HG02973 (cell line): ENCODE measurements around the gene OPRL1.

Experiments
- ATAC-seq: cut with Tn5 transposase; IDR thresholded peaks from one replicate; pipeline ENCODE4 v1.9.1; 2021; ENCODE audit warnings: moderate library complexity; ENCODE audit not compliant: unreplicated experiment

The OPRL1 gene

DNA sequence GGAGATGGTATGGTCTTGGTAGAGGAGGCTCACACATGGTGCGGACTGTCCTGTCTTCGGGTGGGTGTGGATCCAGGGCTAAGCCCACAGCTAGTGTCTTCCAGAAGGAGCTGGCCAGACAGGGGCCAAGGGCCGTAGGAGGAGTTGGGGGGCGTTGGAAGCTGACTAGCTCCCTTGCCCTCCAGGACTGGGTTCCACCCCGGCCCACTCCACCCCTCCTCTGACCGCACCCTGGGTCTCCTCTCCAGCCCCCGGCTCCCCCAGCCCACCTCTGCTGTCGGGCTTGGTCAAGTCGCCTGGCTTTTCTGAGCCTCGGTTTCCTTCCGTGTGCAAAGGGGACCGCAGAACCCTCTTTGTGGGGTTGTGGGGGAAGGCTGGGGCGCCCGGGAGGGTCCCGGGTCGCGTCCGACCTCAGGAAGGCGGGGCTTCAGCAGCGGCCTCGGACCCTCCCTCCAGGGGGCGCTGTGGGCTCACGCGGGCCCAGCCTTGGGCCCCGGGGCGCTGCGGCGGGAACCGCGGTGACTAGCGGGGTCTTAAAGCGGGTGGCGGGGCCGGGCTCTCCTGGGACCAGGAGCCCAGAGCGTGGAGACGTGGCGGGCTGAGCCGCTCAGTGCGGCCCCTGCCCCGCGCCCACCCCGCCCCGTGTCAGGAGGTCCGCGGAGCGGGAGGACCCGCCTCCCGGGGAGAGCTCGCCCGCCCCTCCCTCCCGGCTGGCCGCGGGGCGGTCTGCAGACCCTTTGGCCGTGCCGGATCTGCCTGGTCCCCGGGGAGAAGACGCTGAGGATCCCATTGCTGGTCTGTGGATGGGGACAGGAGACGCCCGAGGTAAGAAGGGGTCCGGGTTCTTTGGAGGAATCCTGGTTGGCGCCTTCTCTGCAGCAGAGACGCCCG lies 22.1 kb downstream of the OPRL1 start:
- ATAC-seq: no peak

DNA sequence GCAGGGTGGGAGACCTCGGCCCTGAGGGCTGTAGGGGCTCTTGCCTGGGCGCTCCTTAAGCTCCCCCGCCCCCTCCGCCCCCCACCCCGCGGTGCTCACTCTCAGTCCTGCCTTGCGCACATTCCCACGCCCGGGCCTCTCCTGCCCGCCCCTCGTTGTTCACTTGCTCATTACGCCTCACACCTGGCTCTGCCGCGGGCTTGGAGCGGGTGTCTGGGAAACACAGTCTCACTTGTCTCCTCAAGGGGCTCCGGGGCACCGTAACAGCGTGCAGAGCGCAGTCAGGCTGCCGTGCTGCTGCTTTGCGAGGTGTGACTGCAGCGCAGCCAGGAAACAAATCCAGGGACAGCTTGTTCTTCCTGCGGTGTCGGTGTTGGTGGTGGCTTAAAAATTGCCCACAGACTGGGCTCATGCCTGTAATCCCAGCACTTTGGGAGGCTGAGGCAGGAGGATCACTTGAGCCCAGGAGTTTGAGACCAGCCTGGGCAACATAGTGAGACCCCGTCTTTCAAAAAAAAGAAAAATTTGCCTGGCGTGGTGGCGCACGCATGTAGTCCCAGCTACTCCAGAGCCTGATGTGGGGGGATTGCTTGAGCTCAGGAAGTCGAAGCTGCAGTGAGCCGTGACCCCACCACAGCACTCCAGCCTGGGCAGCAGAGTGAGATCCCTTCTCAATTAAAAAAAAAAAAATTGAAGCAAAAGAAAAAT lies 22.9 kb downstream of the OPRL1 start:
- ATAC-seq: no peak

GRCh38 chr20:64103871-64104666 lies 24.2 kb downstream of the OPRL1 start:
- ATAC-seq: no peak

DNA sequence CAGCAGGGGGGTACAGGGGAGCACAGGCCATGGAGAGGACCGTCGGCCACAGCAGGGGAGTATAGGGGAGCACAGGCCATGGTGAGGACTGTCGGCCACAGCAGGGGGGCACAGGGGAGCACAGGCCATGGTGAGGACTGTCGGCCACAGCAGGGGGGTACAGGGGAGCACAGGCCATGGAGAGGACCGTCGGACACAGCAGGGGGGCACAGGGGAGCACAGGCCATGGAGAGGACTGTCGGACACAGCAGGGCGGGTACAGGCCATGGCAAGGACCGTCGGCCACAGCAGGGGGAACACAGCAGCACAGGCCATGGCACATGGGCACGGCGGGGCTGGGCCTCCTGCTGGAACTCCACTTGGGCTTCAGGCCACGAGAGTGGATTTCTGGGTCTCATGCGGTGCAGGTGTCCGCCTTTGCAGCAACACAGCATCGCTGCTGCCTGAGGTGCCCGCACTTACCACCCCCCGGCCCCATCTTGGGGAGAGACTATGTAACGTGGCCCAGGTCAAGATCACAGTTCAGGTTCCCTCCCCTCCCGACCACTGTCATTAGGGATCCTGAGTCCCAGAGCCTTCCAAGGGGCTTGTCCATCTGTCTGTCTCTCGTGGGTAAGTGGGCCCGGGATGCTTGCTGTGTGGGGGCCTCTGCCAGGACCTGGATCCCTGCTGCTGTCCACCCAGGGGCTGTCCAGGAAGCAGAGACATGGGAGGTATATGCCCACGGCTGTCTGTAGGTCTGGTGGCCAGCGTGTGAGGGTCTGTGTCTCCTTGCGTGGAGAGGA lies 25.0 kb downstream of the OPRL1 start:
- ATAC-seq: no peak

- ATAC-seq: no peak
Measured at GRCh38 chr20:64105846-64106434, 26.1 kb downstream of the OPRL1 start.

DNA sequence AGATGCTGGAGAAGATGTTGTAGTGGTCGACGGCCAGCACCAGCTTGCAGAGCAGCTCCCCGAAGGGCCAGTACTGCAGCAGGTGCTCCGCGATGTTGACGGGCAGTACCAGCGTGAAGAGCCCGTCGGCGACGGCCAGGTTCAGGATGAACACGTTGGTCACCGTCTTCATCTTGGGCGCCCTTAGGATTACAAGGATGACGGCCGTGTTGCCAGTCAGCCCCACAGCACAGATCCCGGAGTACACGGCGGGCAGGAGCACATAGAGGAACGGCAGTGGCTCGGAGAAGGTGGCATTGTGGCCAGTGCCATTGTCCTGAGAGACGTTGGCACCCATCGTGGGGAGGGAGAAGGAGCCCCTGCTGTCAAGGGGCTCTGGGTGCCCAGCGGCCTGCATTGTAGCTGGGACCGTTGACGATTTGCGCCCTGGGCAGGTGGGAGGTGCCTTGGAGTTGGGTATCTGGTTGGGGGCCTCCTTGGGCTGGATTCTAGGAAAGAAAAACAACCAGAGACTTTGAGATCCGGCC lies 26.6 kb downstream of the OPRL1 start:
- ATAC-seq: no peak

DNA sequence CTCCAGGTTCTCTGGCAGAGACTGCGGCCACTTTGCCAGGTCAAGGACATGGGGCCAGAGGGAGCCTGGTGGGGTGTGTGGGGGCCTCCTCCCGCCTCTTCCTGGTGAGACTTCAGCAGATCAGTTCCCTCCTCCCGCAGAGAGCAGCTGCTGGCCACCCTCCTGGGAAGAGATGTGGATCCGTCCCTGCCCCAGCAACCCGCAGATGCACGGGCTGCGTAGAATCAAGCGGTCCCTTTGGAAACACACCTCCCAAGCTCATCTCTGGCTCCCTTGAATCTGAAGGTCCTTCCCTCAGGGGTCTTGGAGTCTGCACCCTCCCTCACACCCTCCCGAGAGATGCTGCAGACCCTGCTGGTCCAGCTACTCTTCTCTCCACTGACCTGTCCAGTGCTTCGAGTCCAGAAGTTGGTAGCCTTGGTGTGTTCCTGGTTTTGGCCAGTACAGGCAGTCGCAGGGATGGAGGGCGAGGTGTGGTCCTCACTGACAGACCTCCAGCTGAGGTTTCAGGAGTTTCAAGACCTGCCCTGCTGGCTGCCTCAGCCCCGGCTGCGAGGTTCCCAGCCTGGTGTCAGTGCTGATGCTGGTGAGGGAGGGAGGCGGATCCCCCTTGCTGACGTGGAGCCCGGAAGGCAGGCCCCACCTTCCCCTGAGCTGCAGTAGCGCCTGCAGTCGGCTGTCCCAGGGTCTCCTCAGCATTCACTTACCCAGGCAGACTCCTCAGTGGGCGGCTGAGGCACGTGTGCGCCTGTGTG lies 27.3 kb downstream of the OPRL1 start, which contains the start of gene NPBWR2:
TSS of gene NPBWR2 (minus strand) at position 585 of the 755 bp plus-strand sequence. CDS start 734 bp downstream, outside the sequence.
- no peak for ATAC-seq

DNA sequence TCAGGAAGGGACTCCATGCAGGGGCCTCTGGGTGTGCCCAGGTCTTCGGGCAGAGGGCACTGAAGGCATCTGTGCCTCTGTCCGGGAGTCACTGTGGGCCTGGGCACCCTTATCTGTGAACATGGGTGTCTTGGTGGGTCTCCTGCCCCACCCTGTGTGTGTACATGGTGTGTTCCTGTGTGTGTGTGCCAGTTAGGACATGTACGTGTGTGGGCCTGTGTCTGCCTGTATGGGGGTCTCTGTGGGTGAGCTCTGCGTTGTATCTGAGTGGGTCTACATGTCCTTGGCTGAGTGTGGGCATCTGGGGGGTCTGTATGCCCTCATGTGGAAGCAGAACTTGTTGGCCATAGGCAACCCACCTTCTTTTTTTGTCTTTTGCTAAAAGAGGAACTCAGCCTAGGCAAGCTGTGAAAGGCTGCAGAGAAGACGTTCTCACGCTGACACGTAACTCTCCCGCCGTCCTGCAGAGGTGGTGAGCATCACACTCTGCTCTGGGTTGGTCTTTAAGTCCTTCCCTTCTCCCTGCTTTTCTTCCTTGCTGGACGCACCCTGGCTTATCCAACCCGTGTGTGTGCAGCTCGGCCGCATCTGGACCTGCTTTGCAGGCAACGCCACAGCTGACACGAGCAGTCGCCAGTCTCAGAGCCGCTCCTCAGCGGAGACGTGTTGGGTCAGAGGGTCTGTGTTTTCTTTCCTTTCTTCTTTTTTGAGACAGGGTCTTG lies 28.0 kb downstream of the OPRL1 start:
- no peak for ATAC-seq

- no peak for ATAC-seq
Measured at GRCh38 chr20:64108731-64109681, 29.1 kb downstream of the OPRL1 start.

GRCh38 chr20:64109831-64110391 lies 30.0 kb downstream of the OPRL1 start:
- no peak for ATAC-seq

DNA sequence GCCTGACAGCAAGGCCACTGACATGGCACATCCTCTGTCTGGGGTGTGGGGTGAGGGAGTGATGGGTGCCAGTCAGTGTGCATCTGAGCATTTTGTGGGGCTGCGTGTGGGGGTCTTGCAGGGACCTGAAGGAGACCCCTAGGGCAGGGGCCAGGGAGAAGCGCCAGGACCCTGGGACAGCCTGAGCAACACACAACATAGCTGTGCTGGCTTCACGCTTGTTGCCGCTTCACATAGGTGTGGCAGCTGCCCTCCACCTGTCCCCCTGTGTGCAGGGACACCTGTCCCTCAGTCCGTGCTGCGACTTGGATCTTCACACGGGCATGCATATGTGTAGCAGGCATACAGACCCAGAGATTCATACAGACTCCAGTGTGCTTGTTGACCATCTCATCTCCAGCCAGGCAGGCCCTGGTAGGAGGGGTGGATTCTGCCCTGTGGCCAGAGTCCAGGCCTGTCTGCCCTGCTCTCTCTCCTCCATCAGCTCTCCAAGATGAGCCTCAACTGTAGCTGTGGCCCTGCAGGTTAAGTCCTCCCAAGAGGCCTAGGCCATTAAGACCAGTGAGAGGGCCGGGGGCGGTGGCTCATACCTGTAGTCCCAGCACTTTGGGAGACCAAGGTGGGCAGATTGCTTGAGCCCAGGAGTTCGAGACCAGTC lies 30.7 kb downstream of the OPRL1 start:
- no peak for ATAC-seq

DNA sequence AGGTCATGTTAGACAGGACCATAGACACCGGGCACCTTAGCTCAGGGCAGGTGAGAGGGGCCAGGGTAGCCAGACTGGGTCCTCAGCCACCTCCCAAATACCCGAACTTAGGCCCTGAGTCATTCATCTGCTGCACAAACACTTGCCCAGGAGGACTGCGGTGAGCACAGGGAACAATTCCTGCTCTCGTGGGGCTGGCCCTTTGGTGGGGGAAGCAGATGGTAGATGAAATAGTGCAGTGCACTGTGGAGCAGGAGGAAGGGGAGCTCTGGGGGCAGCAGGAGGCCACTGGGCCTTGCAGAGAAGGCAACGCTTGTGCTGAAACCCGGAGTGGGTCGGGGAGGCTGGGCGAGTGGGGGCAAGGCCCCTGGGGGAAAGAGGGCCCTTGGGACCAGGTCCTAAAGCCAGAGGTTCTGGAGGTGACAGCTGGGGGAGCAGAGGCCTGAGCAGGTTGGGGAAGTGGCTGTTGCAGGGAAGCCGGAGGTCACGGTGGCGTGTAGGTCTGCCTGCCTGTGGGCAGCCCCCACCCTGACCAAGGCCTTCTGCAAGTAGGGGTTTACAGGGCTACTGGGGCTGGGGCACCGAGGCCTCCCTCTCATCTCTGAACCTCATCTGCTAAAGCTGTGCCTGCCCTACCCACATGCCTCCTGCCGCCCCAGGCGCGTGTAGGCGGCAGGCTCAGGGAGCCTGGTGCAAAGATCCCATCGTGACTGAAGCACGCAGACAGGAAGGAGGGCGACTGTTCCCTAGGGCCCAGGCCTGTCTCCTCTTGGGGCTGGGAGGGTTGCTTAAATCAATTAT lies 32.2 kb downstream of the OPRL1 start:
- no peak for ATAC-seq

DNA sequence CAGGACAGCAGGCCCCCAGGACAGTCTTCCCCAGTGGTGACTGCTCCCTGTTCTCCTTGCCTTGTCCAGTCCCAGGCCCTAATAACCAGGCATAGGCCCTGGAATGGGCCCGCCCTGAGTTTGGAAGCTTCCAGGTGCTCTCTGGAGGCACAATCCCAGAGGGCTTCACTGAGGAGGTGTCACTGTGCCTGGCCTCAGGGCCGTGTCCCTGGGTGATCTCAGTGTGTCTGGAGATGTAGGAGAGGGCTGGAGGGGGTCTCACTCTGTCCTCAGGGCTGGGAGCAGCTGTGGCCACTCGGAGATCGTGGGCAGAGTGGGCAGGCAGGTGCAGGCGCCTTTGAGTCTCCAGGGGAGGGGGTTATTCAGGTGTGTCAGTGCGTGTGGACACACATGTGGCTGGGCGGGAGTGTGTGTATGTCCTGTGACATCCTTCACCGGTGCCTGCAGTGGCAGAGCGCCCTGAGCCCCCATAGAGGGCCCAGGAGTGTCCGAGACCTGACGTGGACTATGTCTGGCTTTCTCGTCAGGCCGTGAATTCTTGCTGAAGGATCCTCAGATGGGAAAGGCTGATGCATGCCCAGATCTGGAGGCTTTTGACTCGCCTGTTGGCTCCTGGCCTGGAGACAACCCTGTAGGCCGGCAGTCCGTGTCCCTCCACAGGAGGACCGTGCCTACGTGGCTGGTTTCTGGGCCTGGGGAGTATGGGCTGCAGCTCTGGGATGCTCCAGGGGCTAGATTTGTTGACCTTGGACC lies 33.0 kb downstream of the OPRL1 start:
- no peak for ATAC-seq

DNA sequence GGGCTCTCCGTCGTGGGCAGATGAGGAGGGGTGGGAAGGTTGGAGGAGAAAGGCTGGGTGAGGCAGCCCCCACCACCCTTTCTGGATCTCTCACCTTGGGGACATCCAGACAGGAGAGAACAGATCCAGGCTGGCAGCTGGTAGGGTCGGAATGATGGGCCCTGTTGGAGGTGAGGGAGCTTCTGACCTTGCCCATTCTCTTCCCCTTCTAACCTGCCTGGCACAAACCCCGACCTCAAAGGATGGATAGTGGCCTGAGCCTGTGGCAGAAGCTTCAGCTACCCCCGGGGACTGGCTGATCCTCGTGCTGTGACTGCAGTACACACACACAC lies 33.5 kb downstream of the OPRL1 start:
- ATAC-seq: no peak

- no peak for ATAC-seq
Measured at GRCh38 chr20:64113796-64114355, 34.0 kb downstream of the OPRL1 start.
